ENCODE data around the gene RTTN. TPM values are rescaled to one million over a fixed set of nuclear protein-coding genes. Genes with fewer than 3 reads are reported as not detected.
A peak's percentile ranks its signal among the peaks of the same experiment; 100 is the strongest.

RTTN gene
- total RNA-seq, 1 experiment from 2014 or later = 21.5 TPM

- TF ChIP-seq, protein P1, sequence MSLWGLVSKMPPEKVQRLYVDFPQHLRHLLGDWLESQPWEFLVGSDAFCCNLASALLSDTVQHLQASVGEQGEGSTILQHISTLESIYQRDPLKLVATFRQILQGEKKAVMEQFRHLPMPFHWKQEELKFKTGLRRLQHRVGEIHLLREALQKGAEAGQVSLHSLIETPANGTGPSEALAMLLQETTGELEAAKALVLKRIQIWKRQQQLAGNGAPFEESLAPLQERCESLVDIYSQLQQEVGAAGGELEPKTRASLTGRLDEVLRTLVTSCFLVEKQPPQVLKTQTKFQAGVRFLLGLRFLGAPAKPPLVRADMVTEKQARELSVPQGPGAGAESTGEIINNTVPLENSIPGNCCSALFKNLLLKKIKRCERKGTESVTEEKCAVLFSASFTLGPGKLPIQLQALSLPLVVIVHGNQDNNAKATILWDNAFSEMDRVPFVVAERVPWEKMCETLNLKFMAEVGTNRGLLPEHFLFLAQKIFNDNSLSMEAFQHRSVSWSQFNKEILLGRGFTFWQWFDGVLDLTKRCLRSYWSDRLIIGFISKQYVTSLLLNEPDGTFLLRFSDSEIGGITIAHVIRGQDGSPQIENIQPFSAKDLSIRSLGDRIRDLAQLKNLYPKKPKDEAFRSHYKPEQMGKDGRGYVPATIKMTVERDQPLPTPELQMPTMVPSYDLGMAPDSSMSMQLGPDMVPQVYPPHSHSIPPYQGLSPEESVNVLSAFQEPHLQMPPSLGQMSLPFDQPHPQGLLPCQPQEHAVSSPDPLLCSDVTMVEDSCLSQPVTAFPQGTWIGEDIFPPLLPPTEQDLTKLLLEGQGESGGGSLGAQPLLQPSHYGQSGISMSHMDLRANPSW (CRISPR knock-in tag; conservative IDR thresholded peaks at IDR 0.05; ENCODE audit: low read depth) = no peak
- TF ChIP-seq MYBL2 (CRISPR knock-in tag; IDR thresholded peaks at IDR 0.05) (no peak), OVOL2 (CRISPR knock-in tag; IDR thresholded peaks at IDR 0.05; ENCODE audit: borderline replicate concordance) (no peak), EMX1 (CRISPR knock-in tag; IDR thresholded peaks at IDR 0.05) (no peak), ZNF317 (CRISPR knock-in tag; IDR thresholded peaks at IDR 0.05; ENCODE audit: borderline replicate concordance, low read depth) (no peak)
- TF ChIP-seq, protein P2, sequence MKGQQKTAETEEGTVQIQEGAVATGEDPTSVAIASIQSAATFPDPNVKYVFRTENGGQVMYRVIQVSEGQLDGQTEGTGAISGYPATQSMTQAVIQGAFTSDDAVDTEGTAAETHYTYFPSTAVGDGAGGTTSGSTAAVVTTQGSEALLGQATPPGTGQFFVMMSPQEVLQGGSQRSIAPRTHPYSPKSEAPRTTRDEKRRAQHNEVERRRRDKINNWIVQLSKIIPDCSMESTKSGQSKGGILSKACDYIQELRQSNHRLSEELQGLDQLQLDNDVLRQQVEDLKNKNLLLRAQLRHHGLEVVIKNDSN (CRISPR knock-in tag; IDR thresholded peaks at IDR 0.05) = no peak
Measured at GRCh38 chr18:69957747-69958146, 247.7 kb downstream of the RTTN start (continued).

DNA sequence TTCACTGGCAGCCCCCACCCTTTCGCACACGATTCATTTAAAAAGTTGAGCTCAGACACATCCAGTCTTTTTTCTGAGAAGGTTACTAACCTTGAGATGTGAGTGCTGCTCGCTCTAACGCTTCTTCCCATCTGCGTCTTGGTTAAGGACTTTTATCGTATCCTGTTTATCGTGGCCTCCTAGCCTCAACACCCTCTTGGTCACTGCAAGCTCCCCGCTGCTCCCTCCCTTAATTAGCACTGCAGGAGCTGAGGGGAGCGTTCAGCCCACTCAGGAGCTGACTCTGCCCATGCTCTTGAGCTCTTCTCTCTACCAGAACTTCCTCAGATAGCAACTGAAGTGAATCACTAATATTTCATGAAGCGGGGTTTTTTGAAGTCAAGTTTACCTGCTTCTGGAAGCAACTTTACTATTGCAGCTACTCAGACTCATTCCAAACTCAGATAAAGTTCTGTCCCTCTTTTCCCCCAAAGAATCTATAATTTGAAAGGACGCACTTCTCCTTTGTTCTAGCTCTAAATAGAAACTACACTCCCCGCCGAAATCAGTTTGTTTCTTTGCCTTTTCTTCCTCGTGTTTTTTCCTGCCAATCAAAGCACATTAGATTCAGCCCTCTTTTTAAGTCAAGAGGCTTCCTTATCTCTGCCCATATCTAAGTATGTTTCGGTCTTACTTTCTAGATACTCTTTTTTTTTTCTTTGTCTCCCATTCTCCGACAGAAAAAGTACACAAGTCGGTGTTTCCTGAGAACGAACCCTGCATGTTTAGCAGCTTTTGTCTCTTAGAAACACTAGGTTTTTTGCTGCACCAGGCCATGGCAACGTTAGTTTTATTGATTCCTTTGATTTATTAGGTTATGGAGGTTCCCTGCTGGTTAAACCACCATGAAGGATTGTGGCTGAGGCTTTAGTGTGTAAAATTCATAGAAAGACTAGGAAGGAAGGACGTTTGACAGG lies 248.5 kb downstream of the RTTN start:
- no peaks in the 10 kb centered on the region; the same call in 1 of the 2 replicates for H3K36me3 Mint-ChIP-seq
- H3K27ac Mint-ChIP-seq = no peak overlapping the region
- ChIA-PET POLR2A (no interaction called here), CTCF (interaction anchor here (1.6 kb wide), 1 partner anchor 13 kb away, joined by 4 read pairs; no protein-coding TSS in a partner anchor)
- 0 out of 2 replicates have a peak, but pooled peaks cover 5% of the 10 kb centered on the region for H3K4me1 Mint-ChIP-seq
- H3K9me3 Mint-ChIP-seq = peaks cover 10% of the 10 kb centered on the region
- DNase-seq (ENCODE audit: low spot score) = no peak
- no peak for TF ChIP-seq ATF1 (CRISPR knock-in tag; IDR thresholded peaks at IDR 0.05)
- TF ChIP-seq ESRRA (CRISPR knock-in tag; IDR thresholded peaks at IDR 0.05; ENCODE audit: borderline replicate concordance) = no peak
- TF ChIP-seq, protein P3, sequence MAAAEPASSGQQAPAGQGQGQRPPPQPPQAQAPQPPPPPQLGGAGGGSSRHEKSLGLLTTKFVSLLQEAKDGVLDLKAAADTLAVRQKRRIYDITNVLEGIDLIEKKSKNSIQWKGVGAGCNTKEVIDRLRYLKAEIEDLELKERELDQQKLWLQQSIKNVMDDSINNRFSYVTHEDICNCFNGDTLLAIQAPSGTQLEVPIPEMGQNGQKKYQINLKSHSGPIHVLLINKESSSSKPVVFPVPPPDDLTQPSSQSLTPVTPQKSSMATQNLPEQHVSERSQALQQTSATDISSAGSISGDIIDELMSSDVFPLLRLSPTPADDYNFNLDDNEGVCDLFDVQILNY (CRISPR knock-in tag; IDR thresholded peaks at IDR 0.05) = no peak
- TF ChIP-seq CREM (CRISPR knock-in tag; IDR thresholded peaks at IDR 0.05) = no peak
- TF ChIP-seq FOXJ3 (CRISPR knock-in tag; IDR thresholded peaks at IDR 0.05; ENCODE audit: borderline replicate concordance) = no peak
- no peak for TF ChIP-seq ZNF423 (CRISPR knock-in tag; IDR thresholded peaks at IDR 0.05)
- TF ChIP-seq EMX1 (CRISPR knock-in tag; IDR thresholded peaks at IDR 0.05) = no peak
- TF ChIP-seq ZNF263 (CRISPR knock-in tag; IDR thresholded peaks at IDR 0.05; ENCODE audit: low read depth) = no peak
- TF ChIP-seq SMAD3 (CRISPR knock-in tag; IDR thresholded peaks at IDR 0.05; ENCODE audit: borderline replicate concordance) = no peak
- TF ChIP-seq, protein P4, sequence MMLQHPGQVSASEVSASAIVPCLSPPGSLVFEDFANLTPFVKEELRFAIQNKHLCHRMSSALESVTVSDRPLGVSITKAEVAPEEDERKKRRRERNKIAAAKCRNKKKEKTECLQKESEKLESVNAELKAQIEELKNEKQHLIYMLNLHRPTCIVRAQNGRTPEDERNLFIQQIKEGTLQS (CRISPR knock-in tag; conservative IDR thresholded peaks at IDR 0.05) = no peak
- TF ChIP-seq ZNF532 (CRISPR knock-in tag; IDR thresholded peaks at IDR 0.05; ENCODE audit: borderline replicate concordance) = no peak
- H3K27me3 Mint-ChIP-seq (ENCODE audit: low read depth) = no peaks in the 10 kb centered on the region
- peak; percentile 33; the same call in 1 of the 2 replicates for ATAC-seq
- H3K4me3 Mint-ChIP-seq = no peak overlapping the region
